CD4-positive, CD25-positive, alpha-beta regulatory T cell (primary cell): ENCODE measurements around the gene C13orf46. TPM values are rescaled to one million over a fixed set of nuclear protein-coding genes. Genes with fewer than 3 reads are reported as not detected.

ENCODE experiments used
- ATAC-seq, 2 donors: fragments of 150-1000 bp; cut with Tn5 transposase; one replicate each; pipeline ENCODE4 v1.10.0; 2021; ENCODE audit warnings: low read depth in 2 of 2, moderate number of reproducible peaks in 2 of 2, moderate library complexity in 1 of 2
- DNase-seq, 3 donors: peaks; one replicate each; pipeline versions ENCODE4 v3.0.0 to v3.0.0-alpha.2; 2012 to 2022; ENCODE audit warnings: mixed read lengths in 1 of 3
- H3K27ac ChIP-seq: one replicate; pipeline ENCODE4 v1.7.0; 2013; ENCODE audit warnings: mild to moderate bottlenecking, low read length; ENCODE audit not compliant: insufficient read depth, poor library complexity, severe bottlenecking
- H3K27me3 ChIP-seq: one replicate; pipeline ENCODE4 v1.7.0; 2013; ENCODE audit warnings: low read length; ENCODE audit not compliant: control insufficient read depth, insufficient read depth
- H3K36me3 ChIP-seq: one replicate; pipeline ENCODE4 v1.7.0; 2013; ENCODE audit warnings: mild to moderate bottlenecking, low read length, moderate library complexity; ENCODE audit not compliant: control insufficient read depth, insufficient read depth
- H3K4me1 ChIP-seq: 2 replicates; pipeline ENCODE4 v1.7.0; 2013; ENCODE audit warnings: mild to moderate bottlenecking, low read length; ENCODE audit not compliant: insufficient read depth, control insufficient read depth, poor library complexity, severe bottlenecking
- H3K4me3 ChIP-seq: one replicate; pipeline ENCODE4 v1.7.0; 2013; ENCODE audit warnings: low read depth, mild to moderate bottlenecking, low read length, moderate library complexity
- H3K9me3 ChIP-seq, 2 experiments: 1 replicate in 1 of 2; 2 replicates in 1 of 2; pipeline ENCODE4 v1.7.0; 2013; ENCODE audit warnings: low read length in 2 of 2, mild to moderate bottlenecking in 1 of 2, moderate library complexity in 1 of 2; ENCODE audit not compliant: control insufficient read depth in 2 of 2
- H3K27ac Mint-ChIP-seq, 3 donors: one replicate each; pipeline ENCODE4 v1.8.0; 2020 to 2022; ENCODE audit warnings: mild to moderate bottlenecking in 3 of 3, mixed read lengths in 3 of 3, moderate library complexity in 2 of 3
- H3K27me3 Mint-ChIP-seq: one replicate; pipeline ENCODE4 v1.8.0; 2022; ENCODE audit warnings: mild to moderate bottlenecking, mixed read lengths
- H3K36me3 Mint-ChIP-seq: one replicate; pipeline ENCODE4 v1.8.0; 2020; ENCODE audit warnings: mixed read lengths
- H3K4me1 Mint-ChIP-seq, 4 donors: one replicate each; pipeline ENCODE4 v1.8.0; 2020 to 2022; ENCODE audit warnings: mixed read lengths in 4 of 4, mild to moderate bottlenecking in 1 of 4
- H3K4me3 Mint-ChIP-seq, 4 donors: one replicate each; pipeline ENCODE4 v1.8.0; 2020 to 2022; ENCODE audit warnings: mild to moderate bottlenecking in 4 of 4, mixed read lengths in 4 of 4, moderate library complexity in 3 of 4
- H3K9me3 Mint-ChIP-seq, 7 donors: one replicate each; pipeline ENCODE4 v1.8.0; 2020 to 2022; ENCODE audit warnings: mixed read lengths in 7 of 7, mild to moderate bottlenecking in 3 of 7, moderate library complexity in 2 of 7
- polyA plus RNA-seq, 4 donors: library from polyadenylated mRNA; unstranded; fragments of 300-500 nt; fragmentation: Illumina TruSeq; gene quantifications; one replicate each; pipeline ENCODE4 v1.2.3, GENCODE V29; 2021
- total RNA-seq: library from RNA; stranded (reverse); gene quantifications from one replicate; pipeline ENCODE4 v1.2.3, GENCODE V29; 2022

C13orf46 gene
- total and polyA plus RNA-seq, 5 donors from 2014 or later, result 0.16 to 21.2 (median 0.55) TPM

- Histone ChIP-seq H3K4me3 (no peak overlapping the region), H3K4me1 (no peaks in the 10 kb centered on the region), H3K27me3 (no peaks in the 10 kb centered on the region), H3K9me3 (no peaks in the 10 kb centered on the region), H3K27ac (no peak overlapping the region), H3K36me3 (no peaks in the 10 kb centered on the region)
- H3K36me3 Mint-ChIP-seq, result no peaks in the 10 kb centered on the region
- peaks cover 0 to 7% (median 4%) of the 10 kb centered on the region in 4 donors for H3K4me1 Mint-ChIP-seq
- H3K4me3 Mint-ChIP-seq, result no peak overlapping the region
- no peak overlapping the region for H3K27ac Mint-ChIP-seq
- DNase-seq (no peak), ATAC-seq (no peak)
- peaks cover 0 to 7% (median 0%) of the 10 kb centered on the region in 7 donors for H3K9me3 Mint-ChIP-seq
- peaks cover 17% of the 10 kb centered on the region for H3K27me3 Mint-ChIP-seq
Measured at GRCh38 chr13:113933901-113934300, 40.0 kb downstream of the C13orf46 start.

- H3K4me1 ChIP-seq, result no peaks in the 10 kb centered on the region
- DNase-seq (no peak), ATAC-seq (no peak)
- H3K4me3 ChIP-seq, result no peak overlapping the region
- no peaks in the 10 kb centered on the region for H3K9me3 ChIP-seq
- Mint-ChIP-seq H3K4me1 (peaks cover 0 to 7% (median 3%) of the 10 kb centered on the region in 4 donors), H3K4me3 (peak overlapping the region in 1 of 4 donors; percentile 41), H3K36me3 (no peaks in the 10 kb centered on the region), H3K9me3 (peaks cover 0 to 4% (median 0%) of the 10 kb centered on the region in 7 donors), H3K27ac (peak overlapping the region in 1 of 3 donors; percentile 14), H3K27me3 (peaks cover 17% of the 10 kb centered on the region)
- H3K27ac ChIP-seq, result no peak overlapping the region
- H3K36me3 ChIP-seq, result no peaks in the 10 kb centered on the region
- H3K27me3 ChIP-seq, result no peaks in the 10 kb centered on the region
Measured at GRCh38 chr13:113931841-113932459, 41.9 kb downstream of the C13orf46 start.

- no peak overlapping the region for H3K4me3 Mint-ChIP-seq
- DNase-seq, result no peak
- no peaks in the 10 kb centered on the region for H3K27me3 ChIP-seq
- no peak overlapping the region for H3K27ac ChIP-seq
- H3K36me3 Mint-ChIP-seq, result no peaks in the 10 kb centered on the region
- H3K9me3 Mint-ChIP-seq, result peaks cover 0 to 4% (median 0%) of the 10 kb centered on the region in 7 donors
- no peaks in the 10 kb centered on the region for H3K4me1 ChIP-seq
- peaks cover 24% of the 10 kb centered on the region for H3K27me3 Mint-ChIP-seq
- peak; percentile 38 to 54 for ATAC-seq
- peaks cover 0 to 7% (median 3%) of the 10 kb centered on the region in 4 donors for H3K4me1 Mint-ChIP-seq
- no peaks in the 10 kb centered on the region for H3K36me3 ChIP-seq
- H3K9me3 ChIP-seq, result no peaks in the 10 kb centered on the region
- H3K27ac Mint-ChIP-seq, result no peak overlapping the region
- no peak overlapping the region for H3K4me3 ChIP-seq
Measured at GRCh38 chr13:113930671-113931637, 42.9 kb downstream of the C13orf46 start.

GRCh38 chr13:113929628-113930615 lies 44.0 kb downstream of the C13orf46 start:
- H3K9me3 ChIP-seq, result no peaks in the 10 kb centered on the region
- H3K27ac ChIP-seq, result no peak overlapping the region
- ATAC-seq, result no peak
- Mint-ChIP-seq H3K27me3 (peaks cover 27% of the 10 kb centered on the region), H3K4me3 (no peak overlapping the region), H3K27ac (no peak overlapping the region), H3K4me1 (peaks cover 0 to 7% (median 3%) of the 10 kb centered on the region in 4 donors), H3K9me3 (peaks cover 0 to 4% (median 0%) of the 10 kb centered on the region in 7 donors), H3K36me3 (no peaks in the 10 kb centered on the region)
- H3K27me3 ChIP-seq, result no peaks in the 10 kb centered on the region
- no peak for DNase-seq
- H3K4me3 ChIP-seq, result no peak overlapping the region
- H3K4me1 ChIP-seq, result no peaks in the 10 kb centered on the region
- no peaks in the 10 kb centered on the region for H3K36me3 ChIP-seq

- Mint-ChIP-seq H3K4me3 (no peak overlapping the region), H3K27ac (peak overlapping the region in 1 of 3 donors; percentile 20), H3K4me1 (peaks cover 0 to 7% (median 3%) of the 10 kb centered on the region in 4 donors), H3K27me3 (peaks cover 23% of the 10 kb centered on the region), H3K9me3 (peaks cover 0 to 4% (median 0%) of the 10 kb centered on the region in 7 donors), H3K36me3 (no peaks in the 10 kb centered on the region)
- Histone ChIP-seq H3K27ac (no peak overlapping the region), H3K4me1 (no peaks in the 10 kb centered on the region), H3K27me3 (no peaks in the 10 kb centered on the region), H3K4me3 (no peak overlapping the region), H3K36me3 (no peaks in the 10 kb centered on the region), H3K9me3 (no peaks in the 10 kb centered on the region)
- no peak for ATAC-seq
- no peak for DNase-seq
Measured at GRCh38 chr13:113928685-113929627, 44.9 kb downstream of the C13orf46 start.

GRCh38 chr13:113927661-113928581 lies 46.0 kb downstream of the C13orf46 start:
- Mint-ChIP-seq H3K9me3 (peaks cover 0 to 4% (median 0%) of the 10 kb centered on the region in 7 donors), H3K27ac (peak overlapping the region in 1 of 3 donors; percentile 38), H3K4me1 (peaks cover 0 to 7% (median 3%) of the 10 kb centered on the region in 4 donors), H3K36me3 (no peaks in the 10 kb centered on the region), H3K27me3 (peaks cover 20% of the 10 kb centered on the region), H3K4me3 (no peak overlapping the region)
- DNase-seq, result no peak
- no peak for ATAC-seq
- H3K4me1 ChIP-seq, result no peaks in the 10 kb centered on the region
- H3K27me3 ChIP-seq, result no peaks in the 10 kb centered on the region
- no peaks in the 10 kb centered on the region for H3K9me3 ChIP-seq
- H3K27ac ChIP-seq, result no peak overlapping the region
- no peak overlapping the region for H3K4me3 ChIP-seq
- H3K36me3 ChIP-seq, result no peaks in the 10 kb centered on the region
